Measurements from ENCODE around the gene SFMBT1. TPM values are rescaled to one million over a fixed set of nuclear protein-coding genes. Genes with fewer than 3 reads are reported as not detected.
A peak's percentile ranks its signal among the peaks of the same experiment; 100 is the strongest.

The SFMBT1 gene
- total and polyA plus RNA-seq, 2 of the 4 experiments (the other 2 are of a cell fraction) = 1.0 to 1.8 TPM

GRCh38 chr3:53043738-53044137 lies 2.1 kb downstream of the SFMBT1 start (continued):
- TF ChIP-seq BHLHE40 (IDR thresholded peaks at IDR 0.05; ENCODE audit: low read depth, low read length) = no peak
- no peak for TF ChIP-seq NFE2L2 (IDR thresholded peaks at IDR 0.05; ENCODE audit: low read depth, low read length)

GRCh38 chr3:53042651-53043050 lies 3.2 kb downstream of the SFMBT1 start:
- Histone ChIP-seq H2BK5ac (ENCODE audit: low read depth, low read length, poor library complexity, severe bottlenecking) (no peak overlapping the region), H3K4ac (ENCODE audit: low read depth, low read length) (no peak overlapping the region), H3K23ac (ENCODE audit: low read depth, low read length) (no peak overlapping the region), H2BK20ac (ENCODE audit: low read depth, low read length) (no peak overlapping the region), H3K27me3 (ENCODE audit: control insufficient read depth, insufficient read depth, low read length) (peaks cover 15% of the 10 kb centered on the region), H3K9me3 (ENCODE audit: control insufficient read depth, insufficient read depth, low read length) (no peaks in the 10 kb centered on the region), H3K79me1 (ENCODE audit: low read depth in 1 of 2, low read length in 2 of 2) (peaks cover 10% of the 10 kb centered on the region in 2 experiments; a peak in 2 of 4 replicates), H4K91ac (ENCODE audit: insufficient read depth, low read depth, low read length) (no peak overlapping the region), H2BK120ac (ENCODE audit: low read depth, low read length) (no peak overlapping the region), H3K36me3 (ENCODE audit: control insufficient read depth, insufficient read depth, low read length) (no peaks in the 10 kb centered on the region), H2AFZ (replicated peaks; ENCODE audit: low read length, poor library complexity) (no peak overlapping the region), H3K4me3 (ENCODE audit: insufficient read depth, low read depth, low read length) (no peak overlapping the region), H2AK9ac (replicated peaks; ENCODE audit: low read depth, low read length, poor library complexity) (no peak overlapping the region), H3K4me1 (ENCODE audit: control insufficient read depth, insufficient read depth, low read length) (no peaks in the 10 kb centered on the region), H3K4me2 (ENCODE audit: low read depth, low read length) (no peak overlapping the region), H3K9me1 (ENCODE audit: insufficient read depth, low read length) (no peaks in the 10 kb centered on the region), H3K14ac (replicated peaks; ENCODE audit: low read depth, low read length) (no peak overlapping the region), H3K56ac (ENCODE audit: extremely low read depth, insufficient read depth, low read length) (no peak overlapping the region), H3K9ac (ENCODE audit: low read depth, low read length) (no peak overlapping the region), H2BK15ac (ENCODE audit: low read depth, low read length) (no peak overlapping the region), H4K8ac (ENCODE audit: low read depth in 2 of 2, low read length in 2 of 2) (no peak overlapping the region), H3K18ac (ENCODE audit: low read depth, low read length) (no peak overlapping the region), H4K20me1 (ENCODE audit: insufficient read depth, low read length) (no peaks in the 10 kb centered on the region; the same call in 1 of the 2 replicates), H3K27ac (ENCODE audit: insufficient read depth, low read length) (no peak overlapping the region), H4K5ac (ENCODE audit: low read depth, low read length) (no peak overlapping the region), H2AK5ac (ENCODE audit: low read depth, low read length) (no peak overlapping the region)
- ATAC-seq (ENCODE audit: low read depth) = no peak
- TF ChIP-seq, protein P1, sequence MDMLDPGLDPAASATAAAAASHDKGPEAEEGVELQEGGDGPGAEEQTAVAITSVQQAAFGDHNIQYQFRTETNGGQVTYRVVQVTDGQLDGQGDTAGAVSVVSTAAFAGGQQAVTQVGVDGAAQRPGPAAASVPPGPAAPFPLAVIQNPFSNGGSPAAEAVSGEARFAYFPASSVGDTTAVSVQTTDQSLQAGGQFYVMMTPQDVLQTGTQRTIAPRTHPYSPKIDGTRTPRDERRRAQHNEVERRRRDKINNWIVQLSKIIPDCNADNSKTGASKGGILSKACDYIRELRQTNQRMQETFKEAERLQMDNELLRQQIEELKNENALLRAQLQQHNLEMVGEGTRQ (IDR thresholded peaks at IDR 0.05; ENCODE audit: low read depth, low read length) = no peak
- TF ChIP-seq MAFK (IDR thresholded peaks at IDR 0.05; ENCODE audit: low read depth, low read length) = peak; percentile 35
- BruUV-seq (replicated peaks) = no TSS peak
- DNase-seq = no peak
- ChIA-PET POLR2A (ENCODE audit: unreplicated experiment) (no interaction called here), CTCF (no interaction called here)
- in situ Hi-C loops (cut with MboI; ENCODE audit: low sequenced_read_pairs) (no loop called here), intact Hi-C loops (cut with micrococcal nuclease) (no loop called here), dilution Hi-C loops (cut with HindIII; ENCODE audit: low sequenced_read_pairs, unreplicated experiment) (no loop called here)
- WGBS, 2 experiments (ENCODE audit: extremely low coverage in 2 of 2, insufficient read length in 1 of 2) = no CpG with 5 or more reads among the region's 3 CpGs

All from IMR-90 (cell line).